ENCODE results near the gene SYCP2L.

GRCh38 chr6:10960171-10960570 lies 73.3 kb downstream of the SYCP2L start:
- TF ChIP-seq, protein P1, sequence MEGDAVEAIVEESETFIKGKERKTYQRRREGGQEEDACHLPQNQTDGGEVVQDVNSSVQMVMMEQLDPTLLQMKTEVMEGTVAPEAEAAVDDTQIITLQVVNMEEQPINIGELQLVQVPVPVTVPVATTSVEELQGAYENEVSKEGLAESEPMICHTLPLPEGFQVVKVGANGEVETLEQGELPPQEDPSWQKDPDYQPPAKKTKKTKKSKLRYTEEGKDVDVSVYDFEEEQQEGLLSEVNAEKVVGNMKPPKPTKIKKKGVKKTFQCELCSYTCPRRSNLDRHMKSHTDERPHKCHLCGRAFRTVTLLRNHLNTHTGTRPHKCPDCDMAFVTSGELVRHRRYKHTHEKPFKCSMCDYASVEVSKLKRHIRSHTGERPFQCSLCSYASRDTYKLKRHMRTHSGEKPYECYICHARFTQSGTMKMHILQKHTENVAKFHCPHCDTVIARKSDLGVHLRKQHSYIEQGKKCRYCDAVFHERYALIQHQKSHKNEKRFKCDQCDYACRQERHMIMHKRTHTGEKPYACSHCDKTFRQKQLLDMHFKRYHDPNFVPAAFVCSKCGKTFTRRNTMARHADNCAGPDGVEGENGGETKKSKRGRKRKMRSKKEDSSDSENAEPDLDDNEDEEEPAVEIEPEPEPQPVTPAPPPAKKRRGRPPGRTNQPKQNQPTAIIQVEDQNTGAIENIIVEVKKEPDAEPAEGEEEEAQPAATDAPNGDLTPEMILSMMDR (optimal IDR thresholded peaks at IDR 0.05 in 1 of 3, IDR thresholded peaks at IDR 0.05 in 1 of 3, conservative IDR thresholded peaks at IDR 0.05 in 1 of 3; ENCODE audit: extremely low read depth in 1 of 3, insufficient read depth in 2 of 3, low read length in 3 of 3): no peak
- no peak for TF ChIP-seq EZH2 (IDR thresholded peaks at IDR 0.05; ENCODE audit: low read length)

Measured in keratinocyte (primary cell).